Keratinocyte (primary cell): ENCODE data around the gene AKAP8L.

ENCODE experiments used
- EZH2 ChIP-seq: IDR thresholded peaks from one replicate; pipeline ENCODE4 v1.6.1; 2012; ENCODE audit warnings: inconsistent platforms, mild to moderate bottlenecking, low read length, moderate library complexity
- TF ChIP-seq, protein P1 (sequence below), 3 experiments: IDR thresholded peaks in 1 of 3; conservative IDR thresholded peaks in 1 of 3; optimal IDR thresholded peaks in 1 of 3; 2 replicates in 2 of 3; 3 replicates in 1 of 3; pipeline versions ENCODE3 to v1.5.1; 2011; ENCODE audit warnings: low read length in 3 of 3, mild to moderate bottlenecking in 3 of 3, moderate library complexity in 2 of 3, control low read depth in 1 of 3, inconsistent platforms in 1 of 3; ENCODE audit not compliant: insufficient read depth in 2 of 3; ENCODE audit errors: extremely low read depth in 1 of 3

DNA sequence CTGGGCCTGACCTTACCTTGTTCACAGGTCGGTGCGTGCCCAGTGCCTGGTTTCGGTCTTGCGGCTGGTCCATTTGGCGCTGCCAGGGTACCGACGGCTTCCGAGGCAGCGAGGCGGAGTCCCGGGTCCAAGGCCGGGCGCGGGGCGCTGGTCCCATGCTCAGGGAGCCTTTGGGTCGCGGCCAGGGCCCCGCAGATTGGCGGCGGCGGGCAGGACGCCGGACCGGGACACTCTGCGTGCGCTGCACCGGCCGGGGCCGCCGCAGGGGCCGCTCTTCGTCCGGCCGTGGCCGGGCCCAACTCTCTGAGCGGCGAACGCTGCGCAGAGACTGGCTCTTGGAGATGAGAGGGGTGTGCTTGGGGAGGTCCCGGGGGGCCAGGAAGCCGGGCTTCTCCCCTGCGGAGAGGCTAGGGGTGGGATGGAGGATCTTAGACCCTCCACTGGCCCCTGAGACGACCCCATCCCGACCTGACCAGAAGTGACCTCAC, 34.3 kb upstream of the AKAP8L start:
- TF ChIP-seq, protein P1, sequence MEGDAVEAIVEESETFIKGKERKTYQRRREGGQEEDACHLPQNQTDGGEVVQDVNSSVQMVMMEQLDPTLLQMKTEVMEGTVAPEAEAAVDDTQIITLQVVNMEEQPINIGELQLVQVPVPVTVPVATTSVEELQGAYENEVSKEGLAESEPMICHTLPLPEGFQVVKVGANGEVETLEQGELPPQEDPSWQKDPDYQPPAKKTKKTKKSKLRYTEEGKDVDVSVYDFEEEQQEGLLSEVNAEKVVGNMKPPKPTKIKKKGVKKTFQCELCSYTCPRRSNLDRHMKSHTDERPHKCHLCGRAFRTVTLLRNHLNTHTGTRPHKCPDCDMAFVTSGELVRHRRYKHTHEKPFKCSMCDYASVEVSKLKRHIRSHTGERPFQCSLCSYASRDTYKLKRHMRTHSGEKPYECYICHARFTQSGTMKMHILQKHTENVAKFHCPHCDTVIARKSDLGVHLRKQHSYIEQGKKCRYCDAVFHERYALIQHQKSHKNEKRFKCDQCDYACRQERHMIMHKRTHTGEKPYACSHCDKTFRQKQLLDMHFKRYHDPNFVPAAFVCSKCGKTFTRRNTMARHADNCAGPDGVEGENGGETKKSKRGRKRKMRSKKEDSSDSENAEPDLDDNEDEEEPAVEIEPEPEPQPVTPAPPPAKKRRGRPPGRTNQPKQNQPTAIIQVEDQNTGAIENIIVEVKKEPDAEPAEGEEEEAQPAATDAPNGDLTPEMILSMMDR (optimal IDR thresholded peaks at IDR 0.05 in 1 of 3, IDR thresholded peaks at IDR 0.05 in 1 of 3, conservative IDR thresholded peaks at IDR 0.05 in 1 of 3; ENCODE audit: extremely low read depth in 1 of 3, insufficient read depth in 2 of 3, low read length in 3 of 3), result no peak
- peak; percentile 75 for TF ChIP-seq EZH2
